Skin epidermis (tissue), 12 donors: ENCODE results near the gene MMEL1.
"Not testable (repeated sequence)": the region's sequence is repeated elsewhere in the genome, so short reads cannot be mapped to it uniquely, and the experiment has no call there.

Source experiments
- H3K27ac ChIP-seq, 21 experiments: fragments of 200-600 bp; sonication (generic) in 11 of 21; one replicate each; pipeline ENCODE4 v1.5.0; 2020; ENCODE audit warnings: mild to moderate bottlenecking in 3 of 21, inconsistent platforms in 2 of 21, moderate library complexity in 2 of 21
- H3K4me3 ChIP-seq, 7 experiments: fragments of 200-600 bp; sonication (generic) in 2 of 7; one replicate each; pipeline ENCODE4 v1.5.0; 2020; ENCODE audit warnings: inconsistent platforms in 2 of 7, mild to moderate bottlenecking in 2 of 7, moderate library complexity in 1 of 7

Gene MMEL1

GRCh38 chr1:2632561-2633361 lies at the start of gene MMEL1:
MMEL1 (minus strand) TSS chr1:2633016; CDS start chr1:2629484, 3,532 bp downstream.
- H3K4me3 ChIP-seq = no peak within 1 kb of the TSS
- H3K27ac ChIP-seq = no peak within 1 kb of the TSS

GRCh38 chr1:2676726-2677125 lies 43.9 kb upstream of the MMEL1 start:
- H3K27ac ChIP-seq, H3K4me3 ChIP-seq: not testable (repeated sequence)

- H3K4me3 ChIP-seq, H3K27ac ChIP-seq: not testable (repeated sequence)
Observed at GRCh38 chr1:2671656-2672055, 38.8 kb upstream of the MMEL1 start.

GRCh38 chr1:2659806-2660205 lies 27.0 kb upstream of the MMEL1 start:
- not testable (repeated sequence) for H3K4me3 ChIP-seq, H3K27ac ChIP-seq

- H3K4me3 ChIP-seq, H3K27ac ChIP-seq: not testable (repeated sequence)
Observed at GRCh38 chr1:2657909-2658308, 25.1 kb upstream of the MMEL1 start.

GRCh38 chr1:2657124-2657523 lies 24.3 kb upstream of the MMEL1 start:
- not testable (repeated sequence) for H3K4me3 ChIP-seq, H3K27ac ChIP-seq

- not testable (repeated sequence) for H3K27ac ChIP-seq, H3K4me3 ChIP-seq
Observed at GRCh38 chr1:2655598-2656434, 23.0 kb upstream of the MMEL1 start.

GRCh38 chr1:2654443-2654948 lies 21.7 kb upstream of the MMEL1 start:
- H3K27ac ChIP-seq, H3K4me3 ChIP-seq: not testable (repeated sequence)

GRCh38 chr1:2653741-2654442 lies 21.1 kb upstream of the MMEL1 start:
- not testable (repeated sequence) for H3K4me3 ChIP-seq, H3K27ac ChIP-seq

GRCh38 chr1:2652926-2653571 lies 20.2 kb upstream of the MMEL1 start:
- H3K27ac ChIP-seq, H3K4me3 ChIP-seq: not testable (repeated sequence)

GRCh38 chr1:2652152-2652925 lies 19.5 kb upstream of the MMEL1 start:
- not testable (repeated sequence) for H3K27ac ChIP-seq, H3K4me3 ChIP-seq

- no peak overlapping the region for H3K27ac ChIP-seq
Observed at GRCh38 chr1:2650967-2651645, 18.3 kb upstream of the MMEL1 start.

GRCh38 chr1:2646837-2647236 lies 14.0 kb upstream of the MMEL1 start:
- H3K4me3 ChIP-seq = no peak overlapping the region
- H3K27ac ChIP-seq = no peak overlapping the region

More at GRCh38 chr1:2650967-2651645, 18.3 kb upstream of the MMEL1 start:
- H3K4me3 ChIP-seq = no peak overlapping the region

- Histone ChIP-seq H3K4me3 (no peak overlapping the region), H3K27ac (no peak overlapping the region)
Observed at GRCh38 chr1:2645776-2646175, 13.0 kb upstream of the MMEL1 start.

GRCh38 chr1:2645143-2645542 lies 12.3 kb upstream of the MMEL1 start:
- Histone ChIP-seq H3K4me3 (no peak overlapping the region), H3K27ac (no peak overlapping the region)

- Histone ChIP-seq H3K27ac (no peak overlapping the region), H3K4me3 (no peak overlapping the region)
Observed at GRCh38 chr1:2644591-2645101, 11.8 kb upstream of the MMEL1 start.

GRCh38 chr1:2644171-2644570 lies 11.4 kb upstream of the MMEL1 start:
- no peak overlapping the region for H3K4me3 ChIP-seq

GRCh38 chr1:2643414-2644077 lies 10.7 kb upstream of the MMEL1 start:
- peak overlapping the region in 3 of 21 experiments; percentile 90 to 97 (median 93) for H3K27ac ChIP-seq
- H3K4me3 ChIP-seq = peak overlapping the region; percentile 61 to 91 (median 80)

More at GRCh38 chr1:2644171-2644570, 11.4 kb upstream of the MMEL1 start:
- no peak overlapping the region for H3K27ac ChIP-seq
